GM12864 (cell line): ENCODE measurements around the gene ZBTB7A.
A peak's percentile ranks its signal among the peaks of the same experiment; 100 is the strongest.

Experiments used
- DNase-seq: peaks from one replicate; pipeline ENCODE4 v3.0.0-alpha.2; 2011; ENCODE audit warnings: low read depth
- H3K4me3 ChIP-seq: 2 replicates; pipeline ENCODE4 v1.5.1; 2011; ENCODE audit warnings: mild to moderate bottlenecking, low read depth, low read length, control low read depth
- TF ChIP-seq, protein P1 (sequence below): IDR thresholded peaks from 2 replicates; pipeline ENCODE4 v1.5.1; 2011; ENCODE audit warnings: low read depth, mild to moderate bottlenecking, moderate library complexity, low read length, control low read depth, inconsistent platforms; ENCODE audit errors: missing control alignments

The ZBTB7A gene

GRCh38 chr19:4066682-4067395 lies at the start of gene ZBTB7A:
ZBTB7A (minus strand) TSS chr19:4066899; CDS start chr19:4055232, 11,667 bp downstream.
- TF ChIP-seq, protein P1, sequence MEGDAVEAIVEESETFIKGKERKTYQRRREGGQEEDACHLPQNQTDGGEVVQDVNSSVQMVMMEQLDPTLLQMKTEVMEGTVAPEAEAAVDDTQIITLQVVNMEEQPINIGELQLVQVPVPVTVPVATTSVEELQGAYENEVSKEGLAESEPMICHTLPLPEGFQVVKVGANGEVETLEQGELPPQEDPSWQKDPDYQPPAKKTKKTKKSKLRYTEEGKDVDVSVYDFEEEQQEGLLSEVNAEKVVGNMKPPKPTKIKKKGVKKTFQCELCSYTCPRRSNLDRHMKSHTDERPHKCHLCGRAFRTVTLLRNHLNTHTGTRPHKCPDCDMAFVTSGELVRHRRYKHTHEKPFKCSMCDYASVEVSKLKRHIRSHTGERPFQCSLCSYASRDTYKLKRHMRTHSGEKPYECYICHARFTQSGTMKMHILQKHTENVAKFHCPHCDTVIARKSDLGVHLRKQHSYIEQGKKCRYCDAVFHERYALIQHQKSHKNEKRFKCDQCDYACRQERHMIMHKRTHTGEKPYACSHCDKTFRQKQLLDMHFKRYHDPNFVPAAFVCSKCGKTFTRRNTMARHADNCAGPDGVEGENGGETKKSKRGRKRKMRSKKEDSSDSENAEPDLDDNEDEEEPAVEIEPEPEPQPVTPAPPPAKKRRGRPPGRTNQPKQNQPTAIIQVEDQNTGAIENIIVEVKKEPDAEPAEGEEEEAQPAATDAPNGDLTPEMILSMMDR: no peak
- peak within 1 kb of the TSS; percentile 83 for H3K4me3 ChIP-seq
- DNase-seq: no peak

- TF ChIP-seq, protein P1: no peak
- DNase-seq: no peak
- peak overlapping the region; percentile 23 for H3K4me3 ChIP-seq
These were observed 49.2 kb upstream of the ZBTB7A start for GRCh38 chr19:4115818-4116385.

- DNase-seq: peak; percentile 82
- TF ChIP-seq, protein P1: peak; percentile 18
- peak overlapping the region; percentile 23 for H3K4me3 ChIP-seq
These were observed 48.5 kb upstream of the ZBTB7A start for GRCh38 chr19:4115050-4115817.

DNA sequence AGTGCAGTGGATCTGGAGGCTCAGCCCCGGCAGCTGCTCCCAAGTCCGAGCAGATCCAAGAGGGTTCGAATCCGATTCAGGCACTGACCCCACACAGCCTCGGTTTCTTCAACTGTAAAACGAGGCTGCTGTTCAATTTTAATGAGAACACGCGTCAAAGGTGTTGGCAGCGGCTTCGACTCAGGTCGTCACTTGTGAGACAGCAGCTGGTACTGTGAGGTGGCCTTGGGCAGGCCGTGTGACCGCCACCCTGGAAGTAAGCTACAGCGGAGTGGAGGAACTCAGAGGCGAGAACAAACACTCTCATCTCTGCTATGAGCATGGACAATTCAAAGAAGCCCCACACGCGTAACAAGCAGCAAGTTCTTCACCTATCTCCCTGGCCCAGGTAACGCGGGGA lies 47.5 kb upstream of the ZBTB7A start:
- TF ChIP-seq, protein P1: no peak
- no peak for DNase-seq

GRCh38 chr19:4113398-4114088 lies 46.8 kb upstream of the ZBTB7A start:
- TF ChIP-seq, protein P1: no peak
- H3K4me3 ChIP-seq: no peak overlapping the region
- no peak for DNase-seq

More for the DNA sequence above, 47.5 kb upstream of the ZBTB7A start:
- H3K4me3 ChIP-seq: no peak overlapping the region

DNA sequence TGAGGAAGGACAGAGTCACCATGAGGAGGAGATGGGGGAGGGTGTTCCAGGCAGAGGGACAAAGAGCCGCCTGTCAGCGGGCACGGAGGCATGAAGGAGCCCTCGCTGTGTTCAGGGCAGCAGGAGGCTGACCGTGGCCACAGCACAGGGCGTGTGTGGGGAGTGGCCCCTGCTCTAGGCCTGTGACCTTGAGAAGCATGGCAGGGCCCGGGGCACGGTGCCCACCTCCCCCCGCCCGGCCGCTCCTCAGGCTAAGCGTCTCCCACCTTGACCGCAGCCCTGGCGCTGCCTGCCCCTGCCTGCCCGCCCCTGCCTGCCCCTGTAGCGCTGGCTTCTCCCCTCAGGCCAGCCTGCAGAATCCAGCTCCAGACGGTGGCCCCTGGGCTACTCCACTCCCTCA lies 45.7 kb upstream of the ZBTB7A start:
- TF ChIP-seq, protein P1: no peak
- no peak for DNase-seq
- H3K4me3 ChIP-seq: no peak overlapping the region
